ENCODE measurements around the gene SELENOM. TPM values are rescaled to one million over a fixed set of nuclear protein-coding genes. Genes with fewer than 3 reads are reported as not detected.

Gene SELENOM
- total RNA-seq, 8 experiments from 2014 or later = 17.1 to 366 (median 42.5) TPM

- Histone ChIP-seq H3K27ac (no peak overlapping the region), H3K4me1 (replicated peaks in 1 of 2) (peaks cover 2 to 3% of the 10 kb centered on the region in 2 donors), H3K4me3 (no peak overlapping the region)
- in situ Hi-C loops (cut with MboI; ENCODE audit: low pct_unique_long_range_greater_than_20kb in 2 of 9, low sequenced_read_pairs in 9 of 9, unreplicated experiment in 9 of 9) = loop anchor here in 2 of 9 experiments (25.0 kb wide), 1 partner anchor 131 kb away; the partner anchor contains the start of genes MORC2 (in 2 of the 2) and TUG1 (in 2 of the 2)
- WGBS, 10 experiments = 100% methylated on average over 2 of the region's 33 CpGs; no CpG with 5 or more reads in 9 of the 10 experiments
- ATAC-seq (replicated peaks in 6 of 8) = no peak
Measured at GRCh38 chr22:31093086-31093850, 14.1 kb downstream of the SELENOM start.

GRCh38 chr22:31092161-31092560 lies 15.2 kb downstream of the SELENOM start:
- H3K27ac ChIP-seq = no peak overlapping the region
- 83 to 100% (median 97%) methylated on average over 1 to 5 of the region's 9 CpGs; no CpG with 5 or more reads in 6 of the 10 experiments for WGBS, 10 experiments
- no peak overlapping the region for H3K4me3 ChIP-seq
- no peaks in the 10 kb centered on the region for H3K4me1 ChIP-seq (replicated peaks in 1 of 2)
- no peak for ATAC-seq (replicated peaks in 6 of 8)
- in situ Hi-C loops (cut with MboI; ENCODE audit: low pct_unique_long_range_greater_than_20kb in 2 of 9, low sequenced_read_pairs in 9 of 9, unreplicated experiment in 9 of 9) = loop anchor here in 2 of 9 experiments (25.0 kb wide), 1 partner anchor 130 kb away; the partner anchor contains the start of genes MORC2 (in 2 of the 2) and TUG1 (in 2 of the 2)

GRCh38 chr22:31091106-31091975 lies 16.0 kb downstream of the SELENOM start:
- in situ Hi-C loops (cut with MboI; ENCODE audit: low pct_unique_long_range_greater_than_20kb in 2 of 9, low sequenced_read_pairs in 9 of 9, unreplicated experiment in 9 of 9) = loop anchor here in 2 of 9 experiments (25.0 kb wide), 1 partner anchor 129 kb away; the partner anchor contains the start of genes MORC2 (in 2 of the 2) and TUG1 (in 2 of the 2)
- Histone ChIP-seq H3K4me1 (replicated peaks in 1 of 2) (no peaks in the 10 kb centered on the region), H3K4me3 (no peak overlapping the region), H3K27ac (no peak overlapping the region)
- 80 to 100% (median 90%) methylated on average over 2 to 4 of the region's 29 CpGs; no CpG with 5 or more reads in 7 of the 10 experiments for WGBS, 10 experiments
- peak in 1 of 8 experiments; percentile 5 for ATAC-seq (replicated peaks in 6 of 8)

- in situ Hi-C loops (cut with MboI; ENCODE audit: low pct_unique_long_range_greater_than_20kb in 2 of 9, low sequenced_read_pairs in 9 of 9, unreplicated experiment in 9 of 9) = loop anchor here in 2 of 9 experiments (25.0 kb wide), 1 partner anchor 128 kb away; the partner anchor contains the start of genes MORC2 (in 2 of the 2) and TUG1 (in 2 of the 2)
- WGBS, 10 experiments = no CpG with 5 or more reads among the region's 15 CpGs
- H3K27ac ChIP-seq = no peak overlapping the region
- ATAC-seq (replicated peaks in 6 of 8) = peak in 2 of 8 experiments; percentile 42 to 49
- no peak overlapping the region for H3K4me3 ChIP-seq
- peaks cover 0 to under 1% of the 10 kb centered on the region in 2 donors for H3K4me1 ChIP-seq (replicated peaks in 1 of 2)
Measured at GRCh38 chr22:31090217-31091085, 16.9 kb downstream of the SELENOM start.

DNA sequence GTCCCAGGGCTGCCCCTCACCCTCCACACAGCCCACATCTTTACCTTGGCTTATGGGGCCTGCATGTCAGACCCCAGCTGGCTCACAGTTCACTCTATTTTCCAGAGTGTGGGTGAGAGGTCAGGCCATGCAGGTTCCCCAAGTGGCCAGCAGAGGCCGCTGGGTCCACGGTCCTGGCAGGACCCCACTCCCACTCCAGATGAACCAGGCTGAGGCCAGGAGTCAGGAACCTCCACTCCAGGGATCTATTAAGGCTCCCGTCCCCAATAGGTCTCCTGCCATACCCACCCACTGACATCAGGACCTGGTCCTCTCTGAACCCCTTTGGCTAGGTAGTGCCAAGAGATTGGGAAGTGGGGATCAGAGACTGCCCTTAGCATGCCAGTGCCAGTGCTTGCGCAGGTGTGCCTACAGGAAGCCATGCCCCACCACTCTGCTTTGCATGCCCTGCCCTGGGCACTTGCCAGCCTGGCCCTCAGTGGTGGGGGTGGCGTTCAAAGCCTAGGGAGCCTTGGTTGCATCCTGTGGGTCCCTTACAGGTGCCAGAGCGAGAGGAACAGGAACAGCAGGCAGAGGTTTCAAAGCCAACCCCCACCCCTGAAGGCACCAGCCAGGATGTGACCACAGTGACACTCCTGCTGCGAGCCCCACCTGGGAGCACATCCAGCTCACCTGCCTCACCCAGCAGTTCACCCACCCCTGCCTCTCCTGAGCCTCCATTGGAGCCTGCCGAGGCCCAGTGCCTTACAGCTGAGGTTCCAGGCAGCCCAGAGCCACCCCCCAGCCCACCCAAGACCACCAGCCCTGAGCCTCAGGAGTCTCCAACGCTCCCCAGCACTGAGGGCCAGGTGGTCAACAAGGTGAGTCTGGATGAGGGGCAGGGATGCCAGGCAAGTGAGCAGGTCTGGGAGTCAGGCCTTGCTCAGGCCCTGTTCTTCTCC lies 17.9 kb downstream of the SELENOM start:
- Histone ChIP-seq H3K4me1 (replicated peaks in 1 of 2) (peaks cover 0 to 4% of the 10 kb centered on the region in 2 donors), H3K4me3 (no peak overlapping the region), H3K27ac (no peak overlapping the region)
- in situ Hi-C loops (cut with MboI; ENCODE audit: low pct_unique_long_range_greater_than_20kb in 2 of 9, low sequenced_read_pairs in 9 of 9, unreplicated experiment in 9 of 9) = loop anchor here in 4 of 9 experiments (10.0 to 25.0 kb wide), 3 partner anchors 115 to 145 kb away; partner anchors contain the start of genes MORC2 (in 2 of the 4) and TUG1 (in 2 of the 4)
- ATAC-seq (replicated peaks in 6 of 8) = peak; percentile 4 to 61 (median 38)
- WGBS, 10 experiments = 29 to 100% (median 61%) methylated on average over 1 to 3 of the region's 9 CpGs; no CpG with 5 or more reads in 7 of the 10 experiments

GRCh38 chr22:31088233-31088986 lies 19.0 kb downstream of the SELENOM start:
- in situ Hi-C loops (cut with MboI; ENCODE audit: low pct_unique_long_range_greater_than_20kb in 2 of 9, low sequenced_read_pairs in 9 of 9, unreplicated experiment in 9 of 9) = loop anchor here in 4 of 9 experiments (10.0 to 25.0 kb wide), 3 partner anchors 114 to 144 kb away; partner anchors contain the start of genes MORC2 (in 2 of the 4) and TUG1 (in 2 of the 4)
- Histone ChIP-seq H3K27ac (no peak overlapping the region), H3K4me1 (replicated peaks in 1 of 2) (peaks cover 0 to 4% of the 10 kb centered on the region in 2 donors), H3K4me3 (no peak overlapping the region)
- 81 to 100% (median 94%) methylated on average over 2 to 16 of the region's 26 CpGs; no CpG with 5 or more reads in 4 of the 10 experiments for WGBS, 10 experiments
- ATAC-seq (replicated peaks in 6 of 8) = no peak

DNA sequence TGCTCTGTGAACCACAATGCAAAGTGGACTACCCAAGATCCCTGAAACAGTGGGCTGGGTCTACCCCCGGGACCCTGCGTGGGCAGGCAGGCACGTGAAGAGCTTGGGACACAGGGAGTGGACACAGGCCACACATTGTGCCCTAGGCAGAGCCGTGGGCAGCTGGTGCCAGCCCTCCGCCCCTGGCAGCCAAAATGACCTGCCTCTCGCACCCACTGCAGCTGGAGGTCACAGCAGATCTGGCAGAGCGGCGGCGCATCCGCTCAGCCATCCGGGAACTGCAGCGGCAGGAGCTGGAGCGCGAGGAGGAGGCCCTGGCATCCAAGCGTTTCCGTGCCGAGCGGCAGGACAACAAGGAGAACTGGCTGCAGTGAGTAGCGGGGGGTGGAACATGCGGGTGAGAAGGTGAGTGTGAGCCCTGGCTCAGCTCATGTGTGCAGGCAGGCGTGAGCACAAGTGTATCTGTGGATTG lies 19.6 kb downstream of the SELENOM start:
- H3K4me3 ChIP-seq = no peak overlapping the region
- in situ Hi-C loops (cut with MboI; ENCODE audit: low pct_unique_long_range_greater_than_20kb in 2 of 9, low sequenced_read_pairs in 9 of 9, unreplicated experiment in 9 of 9) = loop anchor here in 4 of 9 experiments (10.0 to 25.0 kb wide), 3 partner anchors 113 to 143 kb away; partner anchors contain the start of genes MORC2 (in 2 of the 4) and TUG1 (in 2 of the 4)
- WGBS, 10 experiments = 92 to 100% (median 97%) methylated on average over 2 to 5 of the region's 21 CpGs; no CpG with 5 or more reads in 7 of the 10 experiments
- no peak for ATAC-seq (replicated peaks in 6 of 8)
- H3K4me1 ChIP-seq (replicated peaks in 1 of 2) = peaks cover 0 to 4% of the 10 kb centered on the region in 2 donors
- no peak overlapping the region for H3K27ac ChIP-seq

GRCh38 chr22:31086703-31087330 lies 20.6 kb downstream of the SELENOM start:
- ATAC-seq (replicated peaks in 6 of 8) = no peak
- Histone ChIP-seq H3K27ac (no peak overlapping the region), H3K4me1 (replicated peaks in 1 of 2) (peaks cover 0 to 8% of the 10 kb centered on the region in 2 donors), H3K4me3 (no peak overlapping the region)
- in situ Hi-C loops (cut with MboI; ENCODE audit: low pct_unique_long_range_greater_than_20kb in 2 of 9, low sequenced_read_pairs in 9 of 9, unreplicated experiment in 9 of 9) = loop anchor here in 4 of 9 experiments (10.0 to 25.0 kb wide), 3 partner anchors 112 to 142 kb away; partner anchors contain the start of genes MORC2 (in 2 of the 4) and TUG1 (in 2 of the 4)
- 60 to 100% (median 96%) methylated on average over 1 to 5 of the region's 8 CpGs; no CpG with 5 or more reads in 4 of the 10 experiments for WGBS, 10 experiments

DNA sequence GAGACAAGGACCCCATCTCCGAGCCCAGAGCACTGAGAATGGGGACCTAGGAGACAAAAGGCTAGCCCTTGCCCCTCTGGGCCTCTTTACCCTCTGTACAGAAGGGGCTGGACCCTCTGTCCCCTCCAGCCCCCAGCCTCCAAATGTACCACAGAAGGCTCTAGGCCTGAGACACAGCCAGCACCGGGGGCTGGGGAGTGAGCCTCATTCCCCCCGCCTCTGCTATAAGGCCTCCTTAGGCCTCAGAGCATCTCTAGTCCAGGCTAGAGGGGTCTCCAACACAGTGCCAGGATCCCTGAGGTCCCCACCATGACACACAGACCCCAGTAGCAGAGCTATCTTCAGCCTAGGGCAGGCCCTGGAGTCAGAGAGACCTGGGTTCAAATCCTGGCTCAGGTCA lies 21.4 kb downstream of the SELENOM start:
- 80 to 94% (median 92%) methylated on average over 1 to 3 of the region's 3 CpGs; no CpG with 5 or more reads in 7 of the 10 experiments for WGBS, 10 experiments
- no peak overlapping the region for H3K4me3 ChIP-seq
- in situ Hi-C loops (cut with MboI; ENCODE audit: low pct_unique_long_range_greater_than_20kb in 2 of 9, low sequenced_read_pairs in 9 of 9, unreplicated experiment in 9 of 9) = loop anchor here in 4 of 9 experiments (10.0 to 25.0 kb wide), 3 partner anchors 111 to 141 kb away; partner anchors contain the start of genes MORC2 (in 2 of the 4) and TUG1 (in 2 of the 4)
- H3K4me1 ChIP-seq (replicated peaks in 1 of 2) = peaks cover 0 to 12% of the 10 kb centered on the region in 2 donors
- H3K27ac ChIP-seq = no peak overlapping the region
- ATAC-seq (replicated peaks in 6 of 8) = no peak

DNA sequence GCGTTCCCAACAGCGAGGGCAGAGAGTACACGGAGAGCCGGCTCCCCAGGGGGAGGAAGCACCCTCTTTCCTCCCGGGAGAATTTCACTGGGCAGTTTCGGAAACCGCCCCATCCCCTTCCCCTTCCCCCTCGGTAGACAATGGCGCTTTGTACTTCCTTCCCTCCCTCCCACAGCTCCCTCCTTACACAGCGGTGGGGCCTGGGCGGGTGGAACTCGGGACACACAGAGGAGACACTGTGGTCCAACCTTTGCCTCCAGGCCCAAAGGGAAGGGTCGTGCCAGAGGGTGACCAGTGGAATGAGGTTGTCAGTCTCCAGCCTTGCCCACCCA lies 21.9 kb downstream of the SELENOM start:
- Histone ChIP-seq H3K27ac (no peak overlapping the region), H3K4me3 (peak overlapping the region; percentile 29 to 53 (median 48)), H3K4me1 (replicated peaks in 1 of 2) (peaks cover 0 to 14% of the 10 kb centered on the region in 2 donors)
- in situ Hi-C loops (cut with MboI; ENCODE audit: low pct_unique_long_range_greater_than_20kb in 2 of 9, low sequenced_read_pairs in 9 of 9, unreplicated experiment in 9 of 9) = loop anchor here in 4 of 9 experiments (10.0 to 25.0 kb wide), 3 partner anchors 111 to 141 kb away; partner anchors contain the start of genes MORC2 (in 2 of the 4) and TUG1 (in 2 of the 4)
- no CpG with 5 or more reads among the region's 13 CpGs for WGBS, 10 experiments
- no peak for ATAC-seq (replicated peaks in 6 of 8)

All from motor neuron (in vitro differentiated cells).